Measurements from ENCODE around the gene MAP3K4. TPM values are rescaled to one million over a fixed set of nuclear protein-coding genes. Genes with fewer than 3 reads are reported as not detected.

Gene MAP3K4
- total RNA-seq, 6 donors from 2014 or later, result 23.7 to 52.1 (median 40.5) TPM

GRCh38 chr6:160950507-160950906, 41.1 kb upstream of the MAP3K4 start:
- H3K4me3 ChIP-seq, result no peak overlapping the region
- 23 to 36% methylated on average over 4 of the region's 4 CpGs for WGBS, 2 donors
- peak overlapping the region in 3 of 4 donors; percentile 13 to 69 (median 35) for H3K27ac ChIP-seq
- no peaks in the 10 kb centered on the region for H3K27me3 ChIP-seq
- TF ChIP-seq CTCF (IDR thresholded peaks at IDR 0.05), result no peak
- TF ChIP-seq EP300 (IDR thresholded peaks at IDR 0.05), result peak in 1 of 4 donors; percentile 15
- ATAC-seq (ENCODE audit: low FRiP score in 2 of 2) (peak; percentile 44 to 45), DNase-seq (peak in 1 of 2 donors; percentile 49)
- H3K36me3 ChIP-seq, result no peaks in the 10 kb centered on the region
- no peaks in the 10 kb centered on the region for H3K9me3 ChIP-seq
- peaks cover 0 to 4% (median 0%) of the 10 kb centered on the region in 4 donors for H3K4me1 ChIP-seq

GRCh38 chr6:160951187-160952030, 40.2 kb upstream of the MAP3K4 start:
- whole genome bisulfite sequencing, 2 donors, result 76 to 93% methylated on average over 13 of the region's 13 CpGs
- ATAC-seq (ENCODE audit: low FRiP score in 2 of 2) (no peak), DNase-seq (no peak)
- Histone ChIP-seq H3K27me3 (no peaks in the 10 kb centered on the region), H3K27ac (peak overlapping the region in 2 of 4 donors; percentile 13 to 69), H3K9me3 (no peaks in the 10 kb centered on the region), H3K4me3 (no peak overlapping the region), H3K36me3 (no peaks in the 10 kb centered on the region), H3K4me1 (peaks cover 0 to 4% (median 0%) of the 10 kb centered on the region in 4 donors)
- no peak for TF ChIP-seq EP300 (IDR thresholded peaks at IDR 0.05)
- TF ChIP-seq POLR2A (IDR thresholded peaks at IDR 0.05), result no peak
- TF ChIP-seq CTCF (IDR thresholded peaks at IDR 0.05), result no peak
- no peak for TF ChIP-seq POLR2AphosphoS5 (IDR thresholded peaks at IDR 0.05)

GRCh38 chr6:160952633-160953281, 38.8 kb upstream of the MAP3K4 start:
- H3K4me3 ChIP-seq, result no peak overlapping the region
- ATAC-seq (ENCODE audit: low FRiP score in 2 of 2), result peak in 1 of 2 donors; percentile 31
- no peaks in the 10 kb centered on the region for H3K36me3 ChIP-seq
- WGBS, 2 donors, result 46 to 50% methylated on average over 11 of the region's 11 CpGs
- TF ChIP-seq EP300 (IDR thresholded peaks at IDR 0.05) (peak in 1 of 4 donors; percentile 61), POLR2AphosphoS5 (IDR thresholded peaks at IDR 0.05) (no peak), POLR2A (IDR thresholded peaks at IDR 0.05) (no peak)
- no peak overlapping the region for H3K27ac ChIP-seq
- no peaks in the 10 kb centered on the region for H3K27me3 ChIP-seq
- DNase-seq, result peak in 1 of 2 donors; percentile 66
- peaks cover 0 to 4% (median 0%) of the 10 kb centered on the region in 4 donors for H3K4me1 ChIP-seq
- H3K9me3 ChIP-seq, result no peaks in the 10 kb centered on the region

DNA sequence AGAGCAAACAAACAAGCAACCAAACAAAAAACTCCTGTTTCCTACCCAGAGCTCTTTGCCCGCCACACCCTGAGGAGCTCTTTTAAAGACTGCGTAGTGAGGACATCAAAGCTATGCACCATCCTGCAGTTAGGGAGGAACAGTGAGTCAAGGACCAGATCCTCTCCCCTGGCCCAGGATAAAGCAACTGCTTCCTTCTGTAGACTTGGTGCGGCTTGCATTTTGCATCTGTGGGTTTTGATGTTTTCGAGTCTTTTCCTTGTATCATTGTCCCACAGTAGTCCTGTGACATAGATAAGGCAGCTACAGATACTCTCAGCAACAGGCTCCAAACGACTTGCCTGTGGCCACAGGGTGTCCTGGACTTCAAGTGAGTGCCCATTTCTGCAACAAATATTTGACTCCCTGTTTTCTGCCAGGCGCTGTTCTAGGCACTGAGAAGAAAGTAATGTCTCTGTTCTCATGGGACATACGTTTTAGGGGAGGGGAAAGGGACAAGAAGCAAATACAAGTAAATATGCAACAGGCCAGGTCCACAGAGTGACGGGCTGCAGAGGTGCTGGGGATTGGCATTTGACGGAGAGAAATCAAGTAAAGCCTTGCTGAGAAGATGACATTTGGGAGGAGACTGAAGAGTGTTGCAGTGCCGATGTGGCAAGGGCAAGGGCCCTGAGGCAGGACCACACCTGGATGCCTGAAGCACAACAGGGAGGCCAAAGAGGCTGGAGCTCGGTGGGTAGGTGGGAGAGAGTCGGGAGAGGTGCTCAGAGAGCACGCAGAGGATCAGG, 35.9 kb upstream of the MAP3K4 start:
- 85 to 89% methylated on average over 13 of the region's 13 CpGs for WGBS, 2 donors
- DNase-seq (no peak), ATAC-seq (ENCODE audit: low FRiP score in 2 of 2) (no peak)
- Histone ChIP-seq H3K27me3 (no peaks in the 10 kb centered on the region), H3K27ac (no peak overlapping the region), H3K36me3 (no peaks in the 10 kb centered on the region), H3K9me3 (no peaks in the 10 kb centered on the region), H3K4me3 (no peak overlapping the region), H3K4me1 (peaks cover 0 to 4% (median 0%) of the 10 kb centered on the region in 4 donors)
- no peak for TF ChIP-seq POLR2A (IDR thresholded peaks at IDR 0.05)
- TF ChIP-seq CTCF (IDR thresholded peaks at IDR 0.05), result no peak
